Measurements from ENCODE around the gene NFKB1.

Gene NFKB1

GRCh38 chr4:102533348-102533747 is 32.2 kb downstream of the NFKB1 start:
- in situ Hi-C loops (cut with HindIII; ENCODE audit: low sequenced_read_pairs), result no loop called here
- TF ChIP-seq CTCF (IDR thresholded peaks at IDR 0.05; ENCODE audit: low read depth, low read length), result no peak
- no peak for DNase-seq (ENCODE audit: low read depth, low spot score)
- H3K4me3 ChIP-seq (ENCODE audit: low read depth, low read length), result no peak overlapping the region

GRCh38 chr4:102533904-102534303 is 32.7 kb downstream of the NFKB1 start:
- H3K4me3 ChIP-seq (ENCODE audit: low read depth, low read length), result no peak overlapping the region
- DNase-seq (ENCODE audit: low read depth, low spot score), result no peak
- TF ChIP-seq CTCF (IDR thresholded peaks at IDR 0.05; ENCODE audit: low read depth, low read length), result no peak
- in situ Hi-C loops (cut with HindIII; ENCODE audit: low sequenced_read_pairs), result no loop called here

- no peak overlapping the region for H3K4me3 ChIP-seq (ENCODE audit: low read depth, low read length)
- no peak for DNase-seq (ENCODE audit: low read depth, low spot score)
- in situ Hi-C loops (cut with HindIII; ENCODE audit: low sequenced_read_pairs), result no loop called here
- no peak for TF ChIP-seq CTCF (IDR thresholded peaks at IDR 0.05; ENCODE audit: low read depth, low read length)
Measured at GRCh38 chr4:102534845-102535244, 33.7 kb downstream of the NFKB1 start.

- peak; percentile 83 for DNase-seq (ENCODE audit: low read depth, low spot score)
- in situ Hi-C loops (cut with HindIII; ENCODE audit: low sequenced_read_pairs), result no loop called here
- TF ChIP-seq CTCF (IDR thresholded peaks at IDR 0.05; ENCODE audit: low read depth, low read length), result no peak
Measured at GRCh38 chr4:102535398-102536082, 34.4 kb downstream of the NFKB1 start.

GRCh38 chr4:102536768-102537167 is 35.6 kb downstream of the NFKB1 start:
- no peak for DNase-seq (ENCODE audit: low read depth, low spot score)
- in situ Hi-C loops (cut with HindIII; ENCODE audit: low sequenced_read_pairs), result no loop called here
- no peak for TF ChIP-seq CTCF (IDR thresholded peaks at IDR 0.05; ENCODE audit: low read depth, low read length)
- no peak overlapping the region for H3K4me3 ChIP-seq (ENCODE audit: low read depth, low read length)

More at GRCh38 chr4:102535398-102536082, 34.4 kb downstream of the NFKB1 start:
- H3K4me3 ChIP-seq (ENCODE audit: low read depth, low read length), result no peak overlapping the region

- no peak overlapping the region for H3K4me3 ChIP-seq (ENCODE audit: low read depth, low read length)
- DNase-seq (ENCODE audit: low read depth, low spot score), result peak; percentile 13
- in situ Hi-C loops (cut with HindIII; ENCODE audit: low sequenced_read_pairs), result no loop called here
- TF ChIP-seq CTCF (IDR thresholded peaks at IDR 0.05; ENCODE audit: low read depth, low read length), result no peak
Measured at GRCh38 chr4:102537269-102537668, 36.1 kb downstream of the NFKB1 start.
